ENCODE measurements around the gene NPAS3. TPM values are rescaled to one million over a fixed set of nuclear protein-coding genes. Genes with fewer than 3 reads are reported as not detected.

NPAS3 gene
- total and polyA plus RNA-seq, 2 of the 8 experiments (the other 6 are each of a cell fraction or from before 2014, with no cell fraction given), result 0.11 to 0.60 TPM

DNA sequence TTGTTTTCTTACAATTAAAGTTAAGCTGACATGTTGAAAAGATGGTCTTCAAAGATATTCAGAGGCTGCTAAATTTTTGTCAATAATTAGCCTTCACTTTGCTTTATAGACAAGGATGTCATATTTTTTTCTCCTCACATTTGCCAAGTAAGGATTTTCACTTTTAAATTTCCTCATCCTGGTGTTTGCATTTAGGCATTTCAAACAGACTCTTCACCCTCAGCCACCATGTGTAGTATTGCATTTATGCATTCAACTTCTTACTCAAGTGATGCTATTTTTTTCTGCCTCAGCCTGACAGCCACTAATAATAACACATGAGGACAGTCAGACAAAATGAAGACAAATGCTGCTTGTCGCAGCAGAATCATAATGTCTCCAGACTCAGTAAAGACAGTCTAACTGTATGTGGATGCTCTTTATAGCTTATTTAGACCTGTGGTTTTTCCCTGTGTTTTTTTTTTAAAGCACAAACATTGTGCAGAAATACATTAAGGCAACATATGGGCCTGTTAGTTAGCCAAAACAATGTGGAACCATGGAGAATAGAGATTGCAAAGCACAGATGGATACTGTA is 481.5 kb downstream of the NPAS3 start:
- Histone ChIP-seq H3K4me3 (ENCODE audit: extremely low read depth in 1 of 4, insufficient read depth in 2 of 4, low read depth in 3 of 4, low read length in 4 of 4) (no peak overlapping the region), H3K27me3 (replicated peaks in 1 of 4; ENCODE audit: control insufficient read depth in 3 of 4, extremely low read depth in 1 of 4, insufficient read depth in 3 of 4, low read length in 3 of 4) (no peaks in the 10 kb centered on the region), H3K18ac (ENCODE audit: extremely low read depth, low read length) (no peak overlapping the region), H3K23ac (ENCODE audit: insufficient read length) (no peak overlapping the region), H3K79me2 (ENCODE audit: control insufficient read depth in 1 of 2, insufficient read depth in 2 of 2, low read length in 2 of 2) (no peaks in the 10 kb centered on the region), H3K4ac (replicated peaks; ENCODE audit: insufficient read length, low read depth, low read length) (no peak overlapping the region), H3K4me1 (replicated peaks in 1 of 4; ENCODE audit: control insufficient read depth in 3 of 4, insufficient read depth in 4 of 4, low read length in 3 of 4) (no peaks in the 10 kb centered on the region), H2AFZ (ENCODE audit: low read length) (no peak overlapping the region), H2BK12ac (ENCODE audit: low read depth, low read length) (no peak overlapping the region), H2BK5ac (ENCODE audit: low read depth, low read length) (no peak overlapping the region), H2BK120ac (replicated peaks; ENCODE audit: low read depth, low read length) (no peak overlapping the region), H3K9ac (replicated peaks in 1 of 4; ENCODE audit: extremely low read depth in 1 of 4, low read depth in 3 of 4, low read length in 3 of 4) (no peak overlapping the region), H3K23me2 (ENCODE audit: low read depth, low read length) (no peaks in the 10 kb centered on the region), H2AK5ac (ENCODE audit: low read depth, low read length) (no peak overlapping the region), H4K8ac (ENCODE audit: extremely low read depth, insufficient read depth, low read length) (no peak overlapping the region), H3K14ac (ENCODE audit: insufficient read length) (no peak overlapping the region), H3K9me3 (ENCODE audit: insufficient read depth in 2 of 2, low read depth in 1 of 2, low read length in 1 of 2) (no peaks in the 10 kb centered on the region), H2BK15ac (ENCODE audit: low read length) (no peak overlapping the region), H4K91ac (replicated peaks; ENCODE audit: insufficient read length, low read length) (no peak overlapping the region), H3K36me3 (ENCODE audit: control insufficient read depth in 2 of 4, insufficient read depth in 4 of 4, low read length in 3 of 4) (no peaks in the 10 kb centered on the region), H2BK20ac (ENCODE audit: low read length) (no peak overlapping the region), H4K5ac (ENCODE audit: insufficient read length, low read depth, low read length) (no peak overlapping the region), H3K4me2 (ENCODE audit: insufficient read depth in 1 of 2, low read depth in 2 of 2, low read length in 2 of 2) (no peak overlapping the region), H4K20me1 (replicated peaks in 1 of 2; ENCODE audit: control insufficient read depth in 1 of 2, insufficient read depth in 2 of 2, low read length in 2 of 2) (no peaks in the 10 kb centered on the region), H3K56ac (replicated peaks; ENCODE audit: insufficient read length, low read depth, low read length) (no peak overlapping the region), H3K79me1 (ENCODE audit: low read depth, low read length) (no peaks in the 10 kb centered on the region), H3K27ac (ENCODE audit: low read depth, low read length) (no peak overlapping the region)
- DNase-seq (ENCODE audit: low read depth in 1 of 2, low spot score in 2 of 2), result no peak
- ChIA-PET POLR2A (ENCODE audit: partially characterized antibody) (no interaction called here), CTCF (ENCODE audit: partially characterized antibody) (interaction anchor here (1.8 kb wide), 1 partner anchor 15 kb away, joined by 5 read pairs; no protein-coding TSS in a partner anchor)
- 100% methylated on average over 1 of the region's 1 CpG; no CpG with 5 or more reads in 1 of the 2 experiments for WGBS, 2 experiments (ENCODE audit: extremely low coverage in 1 of 2, insufficient coverage in 1 of 2, insufficient read length in 1 of 2, insufficient replicate concordance in 2 of 2, low coverage in 1 of 2, low lambda C conversion rate in 2 of 2, missing lambda C conversion rate in 1 of 2)
- FAIRE-seq, result no peak
- TF ChIP-seq, protein P1, sequence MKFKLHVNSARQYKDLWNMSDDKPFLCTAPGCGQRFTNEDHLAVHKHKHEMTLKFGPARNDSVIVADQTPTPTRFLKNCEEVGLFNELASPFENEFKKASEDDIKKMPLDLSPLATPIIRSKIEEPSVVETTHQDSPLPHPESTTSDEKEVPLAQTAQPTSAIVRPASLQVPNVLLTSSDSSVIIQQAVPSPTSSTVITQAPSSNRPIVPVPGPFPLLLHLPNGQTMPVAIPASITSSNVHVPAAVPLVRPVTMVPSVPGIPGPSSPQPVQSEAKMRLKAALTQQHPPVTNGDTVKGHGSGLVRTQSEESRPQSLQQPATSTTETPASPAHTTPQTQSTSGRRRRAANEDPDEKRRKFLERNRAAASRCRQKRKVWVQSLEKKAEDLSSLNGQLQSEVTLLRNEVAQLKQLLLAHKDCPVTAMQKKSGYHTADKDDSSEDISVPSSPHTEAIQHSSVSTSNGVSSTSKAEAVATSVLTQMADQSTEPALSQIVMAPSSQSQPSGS (IDR thresholded peaks at IDR 0.05; ENCODE audit: low read length), result no peak
- TF ChIP-seq SIRT6 (IDR thresholded peaks at IDR 0.05; ENCODE audit: low read length) (no peak), SRF (IDR thresholded peaks at IDR 0.05; ENCODE audit: low read depth, low read length) (no peak), TAF1 (IDR thresholded peaks at IDR 0.05; ENCODE audit: low read depth, low read length) (no peak), SIX5 (IDR thresholded peaks at IDR 0.05; ENCODE audit: low read depth, low read length) (no peak), EZH2 (IDR thresholded peaks at IDR 0.05; ENCODE audit: low read depth, low read length, severe bottlenecking) (no peak), RNF2 (IDR thresholded peaks at IDR 0.05; ENCODE audit: borderline replicate concordance, low read depth, low read length, missing control alignments, poor library complexity, severe bottlenecking) (no peak), TCF12 (IDR thresholded peaks at IDR 0.05; ENCODE audit: low read depth, low read length) (no peak), EP300 (IDR thresholded peaks at IDR 0.05; ENCODE audit: borderline replicate concordance in 1 of 2, low read depth in 2 of 2, low read length in 2 of 2) (no peak), SP2 (IDR thresholded peaks at IDR 0.05; ENCODE audit: low read length) (no peak), TEAD4 (IDR thresholded peaks at IDR 0.05; ENCODE audit: low read depth, low read length) (no peak), NANOG (IDR thresholded peaks at IDR 0.05; ENCODE audit: insufficient read depth, low read depth, low read length, poor library complexity, severe bottlenecking) (no peak)

Measured in H1 (cell line).